ENCODE results near the gene ZFC3H1. TPM values are rescaled to one million over a fixed set of nuclear protein-coding genes. Genes with fewer than 3 reads are reported as not detected.
A peak's percentile ranks its signal among the peaks of the same experiment; 100 is the strongest.

The ZFC3H1 gene
- total RNA-seq, 2 donors from 2014 or later, result 40.5 to 46.0 TPM

GRCh38 chr12:71591601-71592000, 72.0 kb downstream of the ZFC3H1 start:
- H3K4me1 Mint-ChIP-seq, result peaks cover 25% of the 10 kb centered on the region
- WGBS, 2 experiments (ENCODE audit: insufficient coverage in 1 of 2, insufficient read length in 1 of 2), result 36 to 40% methylated on average over 1 to 2 of the region's 2 CpGs

DNA sequence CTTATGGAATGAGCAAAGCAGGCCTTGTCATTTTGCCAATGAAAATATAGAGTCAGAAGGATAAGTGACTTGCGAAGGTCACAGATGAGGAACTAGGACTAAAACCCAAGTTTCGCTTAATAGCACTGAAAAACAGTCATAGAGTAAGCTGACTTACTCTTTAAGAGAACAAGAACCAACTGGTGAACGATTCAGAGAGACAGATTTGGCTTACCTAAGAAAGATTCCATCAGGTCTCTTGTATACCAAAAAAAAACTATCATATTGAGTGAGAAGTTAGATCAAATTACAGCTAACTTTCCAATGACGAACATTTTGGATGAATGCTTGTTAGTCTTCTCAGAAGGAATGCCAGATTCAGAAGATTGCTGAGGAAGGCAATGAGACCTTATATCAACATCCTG, 74.2 kb downstream of the ZFC3H1 start:
- Histone ChIP-seq H3K27ac (ENCODE audit: low read depth, low read length) (no peak overlapping the region), H3K9me3 (ENCODE audit: control insufficient read depth, low read length) (peaks cover 14% of the 10 kb centered on the region), H3K36me3 (ENCODE audit: control insufficient read depth, insufficient read depth, low read length) (peaks cover 29% of the 10 kb centered on the region), H3K4me1 (ENCODE audit: control insufficient read depth, insufficient read depth, low read length) (peaks cover 13% of the 10 kb centered on the region), H3K9ac (ENCODE audit: extremely low read depth, low read length, poor library complexity, severe bottlenecking) (no peak overlapping the region), H3K27me3 (ENCODE audit: control insufficient read depth, insufficient read depth, low read length, poor library complexity, severe bottlenecking) (no peaks in the 10 kb centered on the region), H3K4me3 (ENCODE audit: low read length) (no peak overlapping the region)
- peaks cover 3% of the 10 kb centered on the region for H3K27me3 Mint-ChIP-seq (ENCODE audit: insufficient read depth)
- H3K27ac Mint-ChIP-seq, result no peak overlapping the region
- H3K4me3 Mint-ChIP-seq, result no peak overlapping the region
- TF ChIP-seq, protein P1, sequence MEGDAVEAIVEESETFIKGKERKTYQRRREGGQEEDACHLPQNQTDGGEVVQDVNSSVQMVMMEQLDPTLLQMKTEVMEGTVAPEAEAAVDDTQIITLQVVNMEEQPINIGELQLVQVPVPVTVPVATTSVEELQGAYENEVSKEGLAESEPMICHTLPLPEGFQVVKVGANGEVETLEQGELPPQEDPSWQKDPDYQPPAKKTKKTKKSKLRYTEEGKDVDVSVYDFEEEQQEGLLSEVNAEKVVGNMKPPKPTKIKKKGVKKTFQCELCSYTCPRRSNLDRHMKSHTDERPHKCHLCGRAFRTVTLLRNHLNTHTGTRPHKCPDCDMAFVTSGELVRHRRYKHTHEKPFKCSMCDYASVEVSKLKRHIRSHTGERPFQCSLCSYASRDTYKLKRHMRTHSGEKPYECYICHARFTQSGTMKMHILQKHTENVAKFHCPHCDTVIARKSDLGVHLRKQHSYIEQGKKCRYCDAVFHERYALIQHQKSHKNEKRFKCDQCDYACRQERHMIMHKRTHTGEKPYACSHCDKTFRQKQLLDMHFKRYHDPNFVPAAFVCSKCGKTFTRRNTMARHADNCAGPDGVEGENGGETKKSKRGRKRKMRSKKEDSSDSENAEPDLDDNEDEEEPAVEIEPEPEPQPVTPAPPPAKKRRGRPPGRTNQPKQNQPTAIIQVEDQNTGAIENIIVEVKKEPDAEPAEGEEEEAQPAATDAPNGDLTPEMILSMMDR (conservative IDR thresholded peaks at IDR 0.05), result no peak
- 92% methylated on average over 2 to 4 of the region's 4 CpGs for WGBS, 2 experiments (ENCODE audit: insufficient coverage in 1 of 2, insufficient read length in 1 of 2)
- no peak for DNase-seq
- H3K4me1 Mint-ChIP-seq, result peaks cover 22% of the 10 kb centered on the region
- no peaks in the 10 kb centered on the region for H3K9me3 Mint-ChIP-seq
- peaks cover 19% of the 10 kb centered on the region for H3K36me3 Mint-ChIP-seq (ENCODE audit: low read depth)

More at GRCh38 chr12:71591601-71592000, 72.0 kb downstream of the ZFC3H1 start:
- peak; percentile 85 for DNase-seq
- Histone ChIP-seq H3K36me3 (ENCODE audit: control insufficient read depth, insufficient read depth, low read length) (peaks cover 12% of the 10 kb centered on the region), H3K27ac (ENCODE audit: low read depth, low read length) (no peak overlapping the region), H3K9ac (ENCODE audit: extremely low read depth, low read length, poor library complexity, severe bottlenecking) (no peak overlapping the region), H3K9me3 (ENCODE audit: control insufficient read depth, low read length) (no peaks in the 10 kb centered on the region), H3K4me3 (ENCODE audit: low read length) (no peak overlapping the region), H3K27me3 (ENCODE audit: control insufficient read depth, insufficient read depth, low read length, poor library complexity, severe bottlenecking) (no peaks in the 10 kb centered on the region), H3K4me1 (ENCODE audit: control insufficient read depth, insufficient read depth, low read length) (peaks cover 14% of the 10 kb centered on the region)
- H3K27me3 Mint-ChIP-seq (ENCODE audit: insufficient read depth), result peaks cover 3% of the 10 kb centered on the region
- H3K4me3 Mint-ChIP-seq, result no peak overlapping the region
- TF ChIP-seq, protein P1 (conservative IDR thresholded peaks at IDR 0.05), result no peak
- peaks cover 7% of the 10 kb centered on the region for H3K36me3 Mint-ChIP-seq (ENCODE audit: low read depth)
- H3K9me3 Mint-ChIP-seq, result no peaks in the 10 kb centered on the region
- H3K27ac Mint-ChIP-seq, result peak overlapping the region; percentile 49

- Mint-ChIP-seq H3K4me3 (no peak overlapping the region), H3K27ac (no peak overlapping the region), H3K4me1 (peaks cover 18% of the 10 kb centered on the region), H3K27me3 (ENCODE audit: insufficient read depth) (no peaks in the 10 kb centered on the region), H3K9me3 (no peaks in the 10 kb centered on the region), H3K36me3 (ENCODE audit: low read depth) (peaks cover 41% of the 10 kb centered on the region)
- DNase-seq, result no peak
- Histone ChIP-seq H3K36me3 (ENCODE audit: control insufficient read depth, insufficient read depth, low read length) (peaks cover 53% of the 10 kb centered on the region), H3K4me3 (ENCODE audit: low read length) (no peak overlapping the region), H3K27me3 (ENCODE audit: control insufficient read depth, insufficient read depth, low read length, poor library complexity, severe bottlenecking) (no peaks in the 10 kb centered on the region), H3K27ac (ENCODE audit: low read depth, low read length) (no peak overlapping the region), H3K4me1 (ENCODE audit: control insufficient read depth, insufficient read depth, low read length) (peaks cover 8% of the 10 kb centered on the region), H3K9me3 (ENCODE audit: control insufficient read depth, low read length) (peaks cover 18% of the 10 kb centered on the region), H3K9ac (ENCODE audit: extremely low read depth, low read length, poor library complexity, severe bottlenecking) (no peak overlapping the region)
- 92 to 100% methylated on average over 1 to 2 of the region's 2 CpGs for WGBS, 2 experiments (ENCODE audit: insufficient coverage in 1 of 2, insufficient read length in 1 of 2)
- TF ChIP-seq, protein P1 (conservative IDR thresholded peaks at IDR 0.05), result no peak
Observed at GRCh38 chr12:71587012-71587411, 76.6 kb downstream of the ZFC3H1 start.

Data from endodermal cell (in vitro differentiated cells).